K562 treated with DMSO at 1 percent for 12 hours (cell line): ENCODE measurements around the gene PPP1R15B. TPM values are rescaled to one million over a fixed set of nuclear protein-coding genes. Genes with fewer than 3 reads are reported as not detected.

Experiments
- total RNA-seq: library from RNA; unstranded; fragments of 300-600 nt; gene quantifications from 2 replicates; pipeline ENCODE4 v1.2.3, GENCODE V29; 2022; ENCODE audit not compliant: insufficient read depth

Gene PPP1R15B
- total RNA-seq, result 13.5 and 45.8 TPM in 2 replicates

DNA sequence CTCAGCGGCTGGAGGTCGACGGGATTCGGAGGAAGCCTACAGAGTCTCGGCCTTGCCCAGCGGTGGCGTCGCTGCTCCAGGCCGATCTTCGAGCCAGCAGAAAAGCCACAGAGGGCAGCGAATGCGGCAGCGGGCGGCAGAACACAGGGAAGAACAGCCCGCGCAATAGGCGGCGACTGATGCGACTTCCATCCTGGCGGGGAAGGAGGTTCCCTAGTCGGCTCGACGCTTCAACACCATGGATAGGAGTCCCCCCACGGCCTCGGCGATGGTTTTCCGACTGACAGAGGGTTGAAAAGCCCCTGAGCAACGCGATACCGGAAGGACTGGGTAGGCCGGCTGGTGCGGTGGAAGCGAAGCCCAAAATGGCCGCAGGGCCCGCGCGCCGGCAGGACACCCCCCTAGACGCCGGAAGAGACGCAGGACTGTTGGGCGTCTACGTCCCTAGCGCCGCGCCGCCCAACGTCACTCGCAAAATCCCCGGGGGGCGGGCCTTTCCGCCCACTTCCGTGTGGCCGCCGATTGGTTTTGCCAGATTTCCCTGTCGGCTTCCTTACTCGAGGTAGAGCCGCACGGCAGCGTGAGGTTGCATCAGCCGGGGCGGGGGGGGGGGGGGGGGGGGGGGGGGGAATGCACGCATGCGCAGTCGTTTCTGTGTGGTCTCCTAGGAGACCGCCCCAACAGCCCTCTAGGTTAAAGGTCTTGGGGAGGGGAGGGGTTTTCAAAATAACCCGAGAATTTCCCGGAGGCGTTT is at the start of gene PPP1R15B:
TSS of gene PPP1R15B (minus strand) at position 367 of the 754 bp plus-strand sequence. CDS start 406 bp downstream, outside the sequence.

DNA sequence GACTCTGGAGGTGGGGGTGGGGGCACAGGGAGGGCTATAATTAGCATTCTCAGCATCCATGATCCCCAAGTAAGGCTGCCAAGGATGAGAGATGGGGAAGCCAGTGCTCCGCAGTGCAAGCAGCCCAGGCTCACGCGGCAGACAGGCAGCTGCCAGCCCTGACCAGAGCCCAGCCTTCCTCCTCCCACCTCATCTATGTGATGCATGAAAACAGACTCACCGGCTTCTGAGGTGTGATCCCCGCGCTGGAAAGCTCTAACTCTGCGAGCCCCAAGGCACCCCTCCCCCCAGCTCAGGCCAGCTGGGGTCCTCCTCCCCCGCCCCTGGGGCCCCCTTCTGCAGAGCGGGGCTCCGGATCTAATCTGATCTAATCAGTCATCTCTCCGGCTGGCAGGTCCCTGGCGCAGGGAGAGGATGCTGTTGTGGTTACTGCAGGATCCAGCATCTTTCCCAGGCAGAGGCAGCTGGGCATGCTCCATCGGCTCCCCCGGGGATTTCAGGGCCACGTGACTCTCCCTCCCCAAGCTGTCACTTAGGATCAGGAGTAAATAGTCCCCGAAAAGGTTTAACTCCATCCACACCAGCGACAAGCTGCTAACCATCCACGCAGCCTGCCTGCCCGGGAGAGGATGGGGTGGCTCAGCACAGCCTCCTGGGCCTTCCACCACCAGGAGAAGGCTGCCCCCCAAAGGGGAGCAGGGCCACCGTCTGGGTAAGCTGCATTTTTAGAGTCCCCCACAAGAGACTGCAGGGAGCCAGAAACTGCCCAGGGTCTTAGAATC is 52.0 kb downstream of the PPP1R15B start, which contains the start of gene PLEKHA6:
TSS of gene PLEKHA6 (minus strand) at position 456 of the 782 bp plus-strand sequence. CDS start 86,202 bp downstream, outside the sequence.

Other genes with a start within 250 kb of the PPP1R15B start
- gene REN, start 245.5 kb downstream of the PPP1R15B start, total RNA-seq, result not detected in 2 replicates
- not detected in 2 replicates for gene KISS1, start 215.3 kb downstream of the PPP1R15B start, total RNA-seq
- not detected in 2 replicates for gene GOLT1A, start 197.8 kb downstream of the PPP1R15B start, total RNA-seq
- 0.24 and 0.58 TPM in 2 replicates for gene PLEKHA6, start 51.9 kb downstream of the PPP1R15B start, total RNA-seq
- gene PIK3C2B, start 83.0 kb upstream of the PPP1R15B start, total RNA-seq, result 0.57 and 1.7 TPM in 2 replicates
- gene MDM4, start 104.6 kb upstream of the PPP1R15B start, total RNA-seq, result 6.0 and 8.4 TPM in 2 replicates